RWPE1 (cell line): ENCODE data around the gene MIPEP.

Source experiments
- CTCF ChIA-PET: fragments of 350-600 bp; sonication (Branson Sonifier 250); formaldehyde crosslinking; extraction: SDS; loops from one replicate; lab custom pipeline; 2021; lab: Yijun Ruan, JAX
- POLR2A ChIA-PET: fragments of 400-600 bp; formaldehyde crosslinking; extraction: SDS; loops from one replicate; lab custom pipeline; 2020; ENCODE audit warnings: antibody characterized with exemption; ENCODE audit not compliant: low non-redundant PET; lab: Yijun Ruan, JAX
- DNase-seq: peaks from one replicate; pipeline ENCODE4 v3.0.0; 2012; ENCODE audit warnings: low spot score
- H3K27ac ChIP-seq: fragments of 450-650 bp; 2 replicates; pipeline ENCODE4 v1.5.1; 2017
- TF ChIP-seq, protein P1 (sequence below): fragments of 450-650 bp; conservative IDR thresholded peaks from 2 replicates; pipeline ENCODE4 v1.5.1; 2017; ENCODE audit warnings: low read depth, mild to moderate bottlenecking

MIPEP gene

DNA sequence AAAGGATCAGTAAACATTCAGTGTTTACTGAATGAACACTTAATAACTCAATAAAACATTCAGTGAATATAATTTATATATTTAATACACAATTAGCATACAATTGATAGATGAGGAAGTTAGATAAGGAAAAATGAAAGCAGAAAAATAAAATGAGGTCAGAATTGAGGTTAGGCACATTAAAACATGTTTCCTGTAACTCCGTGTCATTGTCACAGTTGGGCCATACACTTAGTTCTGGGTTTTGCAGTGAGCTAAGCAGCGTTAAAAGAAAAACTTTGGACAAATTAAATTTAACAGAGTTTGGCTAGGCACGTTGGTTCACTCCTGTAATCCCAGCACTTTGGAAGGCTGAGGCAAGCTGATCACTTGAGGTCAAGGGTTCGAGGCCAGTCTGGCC lies 71.4 kb downstream of the MIPEP start:
- H3K27ac ChIP-seq: no peak overlapping the region
- ChIA-PET CTCF (no interaction called here), POLR2A (no interaction called here)
- TF ChIP-seq, protein P1, sequence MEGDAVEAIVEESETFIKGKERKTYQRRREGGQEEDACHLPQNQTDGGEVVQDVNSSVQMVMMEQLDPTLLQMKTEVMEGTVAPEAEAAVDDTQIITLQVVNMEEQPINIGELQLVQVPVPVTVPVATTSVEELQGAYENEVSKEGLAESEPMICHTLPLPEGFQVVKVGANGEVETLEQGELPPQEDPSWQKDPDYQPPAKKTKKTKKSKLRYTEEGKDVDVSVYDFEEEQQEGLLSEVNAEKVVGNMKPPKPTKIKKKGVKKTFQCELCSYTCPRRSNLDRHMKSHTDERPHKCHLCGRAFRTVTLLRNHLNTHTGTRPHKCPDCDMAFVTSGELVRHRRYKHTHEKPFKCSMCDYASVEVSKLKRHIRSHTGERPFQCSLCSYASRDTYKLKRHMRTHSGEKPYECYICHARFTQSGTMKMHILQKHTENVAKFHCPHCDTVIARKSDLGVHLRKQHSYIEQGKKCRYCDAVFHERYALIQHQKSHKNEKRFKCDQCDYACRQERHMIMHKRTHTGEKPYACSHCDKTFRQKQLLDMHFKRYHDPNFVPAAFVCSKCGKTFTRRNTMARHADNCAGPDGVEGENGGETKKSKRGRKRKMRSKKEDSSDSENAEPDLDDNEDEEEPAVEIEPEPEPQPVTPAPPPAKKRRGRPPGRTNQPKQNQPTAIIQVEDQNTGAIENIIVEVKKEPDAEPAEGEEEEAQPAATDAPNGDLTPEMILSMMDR: no peak
- no peak for DNase-seq

DNA sequence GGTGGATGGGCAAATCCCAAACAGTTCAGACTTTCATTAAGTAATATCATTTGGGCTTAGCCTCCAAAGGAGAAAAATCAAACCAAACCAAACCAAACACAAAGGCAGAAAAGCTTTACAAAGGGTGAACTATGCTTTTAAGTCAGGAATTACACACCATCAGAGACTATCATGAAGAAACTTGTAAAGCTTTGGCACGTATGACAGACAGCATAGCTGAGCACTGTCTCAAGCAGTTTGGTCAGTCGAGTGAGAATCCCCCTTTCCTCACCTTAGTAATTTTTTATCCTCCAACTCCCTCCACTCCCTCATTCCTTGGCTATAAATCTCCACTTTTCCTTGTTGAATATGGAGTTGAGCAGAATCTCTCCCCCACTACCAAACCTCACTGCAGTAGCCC lies 72.1 kb downstream of the MIPEP start:
- H3K27ac ChIP-seq: no peak overlapping the region
- ChIA-PET CTCF (interaction anchor here (0.7 kb wide), 1 partner anchor 44 kb away, joined by 3 read pairs; no protein-coding TSS in a partner anchor), POLR2A (no interaction called here)
- TF ChIP-seq, protein P1: no peak
- no peak for DNase-seq

DNA sequence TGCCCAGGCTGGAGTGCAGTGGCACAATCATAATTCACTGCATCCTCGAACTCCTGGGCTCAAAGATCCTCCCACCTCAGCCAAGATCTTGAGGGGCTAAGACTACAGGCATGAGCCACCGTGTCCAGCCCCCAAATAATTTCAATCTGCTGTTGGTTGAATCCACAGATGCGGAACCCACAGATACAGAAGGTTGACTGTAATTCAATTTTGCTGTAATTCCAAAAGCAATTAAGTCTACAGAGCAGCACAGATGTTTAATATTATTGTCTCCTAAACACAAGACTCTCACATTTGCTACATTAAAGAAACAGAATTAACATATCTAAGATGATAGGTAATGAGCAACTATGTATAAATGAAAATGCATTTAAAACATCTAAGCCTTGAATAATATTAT lies 75.6 kb downstream of the MIPEP start:
- H3K27ac ChIP-seq: no peak overlapping the region
- no peak for DNase-seq
- POLR2A ChIA-PET: no interaction called here
- CTCF ChIA-PET: no interaction called here
- TF ChIP-seq, protein P1: no peak

DNA sequence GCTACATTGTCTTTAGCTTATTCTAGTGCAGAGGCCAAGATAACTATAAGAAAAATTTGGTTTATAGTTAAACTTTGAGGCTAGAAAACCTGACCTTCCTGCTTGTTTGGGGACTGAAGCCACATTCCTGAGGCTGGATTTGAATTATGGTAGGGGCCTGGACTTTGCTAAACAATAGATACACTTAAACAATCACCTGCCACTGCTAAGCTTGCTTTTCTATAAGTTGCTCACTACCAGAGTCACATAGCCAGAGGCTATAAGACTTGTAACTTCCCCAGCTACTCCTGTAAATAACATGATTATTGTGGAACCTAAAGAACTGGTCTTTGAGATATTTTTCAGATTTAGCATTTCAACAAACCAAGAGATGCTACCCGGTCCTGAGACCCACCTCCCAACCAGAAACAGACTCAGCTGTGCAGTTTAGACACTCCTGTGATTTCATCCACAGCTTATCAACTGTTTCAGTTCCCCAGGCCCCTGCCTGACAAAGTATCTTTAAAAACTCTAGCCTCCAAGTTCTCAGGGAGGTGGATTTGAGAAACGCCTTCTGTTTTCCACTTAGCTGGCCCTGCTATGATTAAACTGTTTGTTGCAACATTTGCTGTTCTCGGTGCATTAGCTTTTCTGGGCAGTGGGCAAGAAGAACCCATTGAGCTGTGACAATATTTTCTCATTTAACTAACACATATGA lies 77.7 kb downstream of the MIPEP start:
- DNase-seq: no peak
- TF ChIP-seq, protein P1: no peak
- ChIA-PET CTCF (interaction anchor here (0.6 kb wide), 1 partner anchor 642 kb away, joined by 3 read pairs; no protein-coding TSS in a partner anchor), POLR2A (no interaction called here)
- H3K27ac ChIP-seq: no peak overlapping the region

DNA sequence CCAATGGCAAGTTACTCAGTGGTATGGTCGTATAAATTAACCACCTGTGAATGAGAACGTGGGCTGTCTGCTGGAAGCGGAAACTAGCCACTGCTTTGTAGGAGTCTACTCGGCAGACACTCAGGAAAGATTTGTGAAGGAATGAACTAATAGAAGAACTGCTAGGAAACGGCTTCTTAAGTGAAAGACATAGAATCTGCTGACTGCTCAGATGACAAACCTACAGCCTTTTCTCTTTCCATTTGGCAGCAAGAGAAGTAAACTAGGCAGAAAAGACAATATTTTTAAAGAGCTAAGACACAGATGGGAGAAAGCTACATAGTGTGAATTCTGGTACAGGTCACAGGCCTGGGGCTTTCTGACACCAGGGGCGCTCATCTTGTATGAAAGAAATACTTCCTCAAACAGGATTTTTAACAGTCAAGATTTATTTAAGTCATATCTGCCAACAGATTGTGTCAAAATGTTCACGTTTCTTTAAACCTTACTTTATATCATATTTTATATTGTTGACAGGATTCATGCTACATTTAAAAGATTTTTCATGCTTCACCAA lies 78.4 kb downstream of the MIPEP start:
- POLR2A ChIA-PET: no interaction called here
- H3K27ac ChIP-seq: no peak overlapping the region
- TF ChIP-seq, protein P1: no peak
- DNase-seq: no peak
- CTCF ChIA-PET: interaction anchor here (0.9 kb wide), 1 partner anchor 10 kb away, joined by 3 read pairs; no protein-coding TSS in a partner anchor

DNA sequence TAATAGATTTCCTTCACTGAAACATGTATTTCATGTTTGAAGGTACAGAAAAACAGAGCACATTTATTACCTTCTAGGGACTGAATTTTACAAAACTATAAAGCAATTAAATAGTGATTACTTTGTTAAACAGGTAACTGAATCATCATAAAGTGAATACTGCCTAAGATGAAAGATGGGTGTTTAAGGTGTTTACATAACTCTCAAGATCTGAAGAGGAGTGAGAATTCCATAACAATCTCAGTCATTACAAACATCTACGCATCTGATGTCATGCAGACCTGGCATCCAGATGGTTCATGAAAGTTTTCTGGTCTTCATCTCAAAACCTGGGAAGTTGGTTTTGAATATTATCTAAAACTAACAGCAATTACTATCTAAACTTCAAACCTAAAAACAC lies 80.4 kb downstream of the MIPEP start:
- ChIA-PET POLR2A (no interaction called here), CTCF (no interaction called here)
- TF ChIP-seq, protein P1: no peak

More for the DNA sequence above, 80.4 kb downstream of the MIPEP start:
- no peak overlapping the region for H3K27ac ChIP-seq
- no peak for DNase-seq
